ENCODE data around the gene ALDH16A1. TPM values are rescaled to one million over a fixed set of nuclear protein-coding genes. Genes with fewer than 3 reads are reported as not detected.
A peak's percentile ranks its signal among the peaks of the same experiment; 100 is the strongest.

ALDH16A1 gene
- total RNA-seq (10 to 100 TPM; 31.6 to 32.6 TPM), polyA plus RNA-seq (10 to 100 TPM; 28.4 to 40.1 TPM)

GRCh38 chr19:49453013-49453756, at the start of gene ALDH16A1:
ALDH16A1 (plus strand) TSS chr19:49453225; CDS start chr19:49453332, 107 bp downstream.
- POLR2A ChIA-PET (ENCODE audit: partially characterized antibody): interaction anchor here (0.9 to 5.7 kb wide), 17 partner anchors 9 to 360 kb away, joined by 3 to 222 read pairs (median 6); partner anchors contain the start of genes FLT3LG, FUZ, NOSIP and PRMT1
- H3K27ac ChIP-seq (ENCODE audit: low read depth, low read length): peak within 1 kb of the TSS; percentile 91
- Mint-ChIP-seq H3K4me1 (peaks cover 29 to 80% (median 47%) of the 10 kb centered on the region in 4 donors), H3K27ac (peak within 1 kb of the TSS; percentile 96 to 100 (median 100)), H3K36me3 (peaks cover 30 to 34% of the 10 kb centered on the region in 2 donors), H3K9me3 (peaks cover 0 to 2% (median 0%) of the 10 kb centered on the region in 8 donors), H3K27me3 (no peaks in the 10 kb centered on the region), H3K4me3 (peak within 1 kb of the TSS; percentile 95 to 100 (median 99))
- H3K36me3 ChIP-seq (ENCODE audit: insufficient read depth, low read length): peaks cover 12% of the 10 kb centered on the region
- peak; percentile 97 to 99 (median 98) for DNase-seq
- H3K4me3 ChIP-seq (ENCODE audit: low read length in 2 of 2): peak within 1 kb of the TSS; percentile 90 to 96
- CTCF ChIA-PET (ENCODE audit: partially characterized antibody): interaction anchor here (0.7 to 15.5 kb wide), 7 partner anchors 8 to 223 kb away, joined by 3 to 227 read pairs (median 5); partner anchors contain the start of gene FLT3LG
- intact Hi-C loops (cut with micrococcal nuclease): loop anchor here (1.0 to 5.0 kb wide), 6 partner anchors 16 to 336 kb away; partner anchors contain the start of genes C19orf73, FLT3LG, PPFIA3 and RPL13A
- H3K4me1 ChIP-seq (ENCODE audit: insufficient read depth, low read length): peaks cover 44% of the 10 kb centered on the region
- no peaks in the 10 kb centered on the region for H3K27me3 ChIP-seq (ENCODE audit: insufficient read depth, low read length)
- no peaks in the 10 kb centered on the region for H3K9me3 ChIP-seq (ENCODE audit: control insufficient read depth in 1 of 2, low read length in 2 of 2)

GRCh38 chr19:49403404-49404187, 49.4 kb upstream of the ALDH16A1 start:
- Histone ChIP-seq H3K4me1 (ENCODE audit: insufficient read depth, low read length) (peaks cover 33% of the 10 kb centered on the region), H3K27me3 (ENCODE audit: insufficient read depth, low read length) (no peaks in the 10 kb centered on the region), H3K4me3 (ENCODE audit: low read length in 2 of 2) (no peak overlapping the region), H3K27ac (ENCODE audit: low read depth, low read length) (no peak overlapping the region), H3K36me3 (ENCODE audit: insufficient read depth, low read length) (no peaks in the 10 kb centered on the region), H3K9me3 (ENCODE audit: control insufficient read depth in 1 of 2, low read length in 2 of 2) (no peaks in the 10 kb centered on the region)
- peak overlapping the region in 1 of 8 donors; percentile 11 for H3K4me3 Mint-ChIP-seq
- peaks cover 0 to 2% (median 0%) of the 10 kb centered on the region in 8 donors for H3K9me3 Mint-ChIP-seq
- H3K27ac Mint-ChIP-seq: peak overlapping the region in 1 of 7 donors; percentile 22
- no peaks in the 10 kb centered on the region for H3K36me3 Mint-ChIP-seq
- peaks cover 0 to 2% of the 10 kb centered on the region in 2 donors for H3K27me3 Mint-ChIP-seq
- CTCF ChIA-PET (ENCODE audit: partially characterized antibody): interaction anchor here (0.8 to 1.4 kb wide), 3 partner anchors 12 to 41 kb away, joined by 3 to 5 read pairs (median 3); no protein-coding TSS in a partner anchor
- DNase-seq: peak in 1 of 5 donors; percentile 34
- intact Hi-C loops (cut with micrococcal nuclease): no loop called here
- H3K4me1 Mint-ChIP-seq: peaks cover 13 to 43% (median 27%) of the 10 kb centered on the region in 4 donors
- POLR2A ChIA-PET (ENCODE audit: partially characterized antibody): interaction anchor here (0.9 to 1.0 kb wide), 3 partner anchors 18 to 66 kb away, joined by 3 to 4 read pairs (median 4); no protein-coding TSS in a partner anchor

- no peak overlapping the region for H3K27ac ChIP-seq (ENCODE audit: low read depth, low read length)
- no peak overlapping the region for H3K4me3 ChIP-seq (ENCODE audit: low read length in 2 of 2)
- H3K36me3 ChIP-seq (ENCODE audit: insufficient read depth, low read length): no peaks in the 10 kb centered on the region
- Mint-ChIP-seq H3K36me3 (no peaks in the 10 kb centered on the region), H3K27me3 (no peaks in the 10 kb centered on the region), H3K4me3 (peak overlapping the region in 2 of 8 donors; percentile 21 to 69), H3K4me1 (peaks cover 34 to 71% (median 53%) of the 10 kb centered on the region in 4 donors), H3K27ac (peak overlapping the region in 2 of 7 donors; percentile 25 to 55), H3K9me3 (peaks cover 0 to 2% (median 0%) of the 10 kb centered on the region in 8 donors)
- peak in 1 of 5 donors; percentile 23 for DNase-seq
- no peaks in the 10 kb centered on the region for H3K9me3 ChIP-seq (ENCODE audit: control insufficient read depth in 1 of 2, low read length in 2 of 2)
- ChIA-PET POLR2A (ENCODE audit: partially characterized antibody) (interaction anchor here (1.4 to 2.1 kb wide), 3 partner anchors 9 to 63 kb away, joined by 4 to 6 read pairs (median 4); no protein-coding TSS in a partner anchor), CTCF (ENCODE audit: partially characterized antibody) (interaction anchor here (1.0 to 1.9 kb wide), 4 partner anchors 12 to 20 kb away, joined by 3 to 11 read pairs (median 4); no protein-coding TSS in a partner anchor)
- intact Hi-C loops (cut with micrococcal nuclease): no loop called here
- no peaks in the 10 kb centered on the region for H3K27me3 ChIP-seq (ENCODE audit: insufficient read depth, low read length)
- peaks cover 64% of the 10 kb centered on the region for H3K4me1 ChIP-seq (ENCODE audit: insufficient read depth, low read length)
Observed at GRCh38 chr19:49407079-49407478, 45.9 kb upstream of the ALDH16A1 start.

- peaks cover 37 to 75% (median 57%) of the 10 kb centered on the region in 4 donors for H3K4me1 Mint-ChIP-seq
Observed at GRCh38 chr19:49407482-49408015, 45.5 kb upstream of the ALDH16A1 start.

GRCh38 chr19:49408816-49409440, 44.1 kb upstream of the ALDH16A1 start:
- H3K4me3 ChIP-seq (ENCODE audit: low read length in 2 of 2): peak overlapping the region; percentile 8 to 34
- no peaks in the 10 kb centered on the region for H3K36me3 ChIP-seq (ENCODE audit: insufficient read depth, low read length)
- H3K27me3 ChIP-seq (ENCODE audit: insufficient read depth, low read length): no peaks in the 10 kb centered on the region
- H3K27ac Mint-ChIP-seq: peak overlapping the region; percentile 76 to 96 (median 92)
- peak overlapping the region; percentile 34 for H3K27ac ChIP-seq (ENCODE audit: low read depth, low read length)
- ChIA-PET CTCF (ENCODE audit: partially characterized antibody) (interaction anchor here (0.8 to 1.7 kb wide), 5 partner anchors 13 to 45 kb away, joined by 3 to 7 read pairs (median 3); partner anchors contain the start of gene GFY), POLR2A (ENCODE audit: partially characterized antibody) (interaction anchor here (0.9 to 2.8 kb wide), 11 partner anchors 12 to 89 kb away, joined by 3 to 17 read pairs (median 3); partner anchors contain the start of genes ALDH16A1, CD37 and GFY)
- no peaks in the 10 kb centered on the region for H3K36me3 Mint-ChIP-seq
- intact Hi-C loops (cut with micrococcal nuclease): loop anchor here (2.0 kb wide), 1 partner anchor 20 kb away; no protein-coding TSS in a partner anchor
- H3K4me3 Mint-ChIP-seq: peak overlapping the region; percentile 60 to 83 (median 68)
- H3K9me3 Mint-ChIP-seq: peaks cover 0 to 2% (median 0%) of the 10 kb centered on the region in 8 donors
- H3K9me3 ChIP-seq (ENCODE audit: control insufficient read depth in 1 of 2, low read length in 2 of 2): no peaks in the 10 kb centered on the region
- no peaks in the 10 kb centered on the region for H3K27me3 Mint-ChIP-seq
- DNase-seq: peak in 1 of 5 donors; percentile 3
- H3K4me1 ChIP-seq (ENCODE audit: insufficient read depth, low read length): peaks cover 67% of the 10 kb centered on the region
- H3K4me1 Mint-ChIP-seq: peaks cover 37 to 77% (median 58%) of the 10 kb centered on the region in 4 donors

More at GRCh38 chr19:49407482-49408015, 45.5 kb upstream of the ALDH16A1 start:
- H3K27me3 Mint-ChIP-seq: no peaks in the 10 kb centered on the region
- Histone ChIP-seq H3K4me1 (ENCODE audit: insufficient read depth, low read length) (peaks cover 67% of the 10 kb centered on the region), H3K27me3 (ENCODE audit: insufficient read depth, low read length) (no peaks in the 10 kb centered on the region), H3K27ac (ENCODE audit: low read depth, low read length) (no peak overlapping the region), H3K36me3 (ENCODE audit: insufficient read depth, low read length) (no peaks in the 10 kb centered on the region), H3K4me3 (ENCODE audit: low read length in 2 of 2) (no peak overlapping the region), H3K9me3 (ENCODE audit: control insufficient read depth in 1 of 2, low read length in 2 of 2) (no peaks in the 10 kb centered on the region)
- H3K27ac Mint-ChIP-seq: peak overlapping the region in 6 of 7 donors; percentile 8 to 96 (median 78)
- peak overlapping the region in 6 of 8 donors; percentile 4 to 72 (median 67) for H3K4me3 Mint-ChIP-seq
- DNase-seq: peak in 1 of 5 donors; percentile 7
- POLR2A ChIA-PET (ENCODE audit: partially characterized antibody): interaction anchor here (1.6 to 2.8 kb wide), 3 partner anchors 8 to 63 kb away, joined by 4 to 17 read pairs (median 6); no protein-coding TSS in a partner anchor
- CTCF ChIA-PET (ENCODE audit: partially characterized antibody): interaction anchor here (1.2 to 1.9 kb wide), 2 partner anchors 15 to 18 kb away, joined by 3 to 11 read pairs; no protein-coding TSS in a partner anchor
- peaks cover 0 to 2% (median 0%) of the 10 kb centered on the region in 8 donors for H3K9me3 Mint-ChIP-seq
- no peaks in the 10 kb centered on the region for H3K36me3 Mint-ChIP-seq
- intact Hi-C loops (cut with micrococcal nuclease): loop anchor here (2.0 kb wide), 1 partner anchor 21 kb away; no protein-coding TSS in a partner anchor

Data from CD4-positive, alpha-beta memory T cell (primary cell).